NCI-H526 (cell line): ENCODE results near the gene SPTBN2.

ENCODE experiments used
- DNase-seq, 2 experiments: peaks; one replicate each; lab custom pipeline; 2025; lab: John Stamatoyannopoulos, UW

Gene SPTBN2

GRCh38 chr11:66638177-66639065, 90.6 kb downstream of the SPTBN2 start, which contains the start of gene RBM4:
RBM4 (plus strand) TSS chr11:66638703; CDS start chr11:66639712, 1,009 bp downstream.
- peak; percentile 100 for DNase-seq

DNA sequence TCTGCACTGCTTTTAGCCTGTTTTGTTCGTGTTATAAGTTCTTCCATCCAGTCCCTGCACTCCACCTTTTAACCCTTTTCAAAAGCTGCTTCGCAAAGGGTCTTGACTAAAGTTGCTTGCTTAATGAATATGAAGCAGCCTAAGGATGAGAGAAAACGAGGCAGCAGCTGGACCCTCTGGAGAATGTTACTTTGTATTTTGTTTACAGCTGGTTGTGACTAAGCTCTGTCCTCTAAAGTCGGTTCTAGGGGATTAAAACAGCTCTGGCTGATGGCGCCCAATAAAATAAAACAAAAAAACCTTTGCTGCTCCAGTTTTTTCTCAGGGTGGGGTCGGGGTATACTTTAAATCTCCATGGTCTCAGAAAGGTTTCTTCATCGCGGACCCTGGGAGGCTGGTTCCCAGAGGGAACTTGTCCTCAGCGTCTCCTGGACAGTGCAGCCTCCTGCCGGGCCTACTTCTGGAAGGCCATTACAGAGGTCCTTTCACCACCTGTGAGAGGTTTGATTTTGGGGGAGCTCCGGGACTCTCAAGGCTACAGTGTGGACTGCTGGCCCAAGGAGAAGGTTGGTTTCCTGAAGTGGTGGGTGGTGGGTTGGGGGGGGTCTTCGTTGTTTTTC, 91.3 kb downstream of the SPTBN2 start:
- DNase-seq: peak in 1 of 2 experiments; percentile 61

GRCh38 chr11:66636411-66636810, 92.6 kb downstream of the SPTBN2 start:
- DNase-seq: no peak
